HG03159 (cell line): ENCODE results near the gene MR1.

Source experiments
- ATAC-seq: cut with Tn5 transposase; IDR thresholded peaks from one replicate; pipeline ENCODE4 v1.9.1; 2021; ENCODE audit warnings: mild to moderate bottlenecking, moderate library complexity; ENCODE audit not compliant: unreplicated experiment

Gene MR1

GRCh38 chr1:181104790-181105133 lies 71.0 kb downstream of the MR1 start:
- no peak for ATAC-seq

GRCh38 chr1:181105134-181106021 lies 71.6 kb downstream of the MR1 start:
- ATAC-seq = peak; percentile 77

GRCh38 chr1:181106022-181106312 lies 72.2 kb downstream of the MR1 start:
- no peak for ATAC-seq

GRCh38 chr1:181106479-181106878 lies 72.7 kb downstream of the MR1 start:
- ATAC-seq = no peak

GRCh38 chr1:181107711-181108110 lies 73.9 kb downstream of the MR1 start:
- no peak for ATAC-seq

- no peak for ATAC-seq
Measured at GRCh38 chr1:181108304-181108867, 74.6 kb downstream of the MR1 start.

- ATAC-seq = no peak
Measured at GRCh38 chr1:181110013-181110412, 76.2 kb downstream of the MR1 start.
